A673 (cell line): ENCODE measurements around the gene OR51E1. TPM values are rescaled to one million over a fixed set of nuclear protein-coding genes. Genes with fewer than 3 reads are reported as not detected.

ENCODE experiments used
- BruUV-seq: library from RNA; stranded (reverse); fragments of 400-500 nt; replicated peaks from 2 replicates; lab custom pipeline; 2021; lab: Mats Ljungman, UMichigan
- CTCF ChIA-PET: fragments of 300-600 bp; sonication (Branson Sonifier 250); formaldehyde crosslinking; loops from one replicate; lab custom pipeline; 2022; ENCODE audit warnings: antibody characterized with exemption; lab: Charles Lee
- POLR2A ChIA-PET: fragments of 300-600 bp; sonication (Branson Sonifier 250); formaldehyde crosslinking; loops from one replicate; lab custom pipeline; 2022; ENCODE audit warnings: antibody characterized with exemption; ENCODE audit not compliant: low non-redundant PET; lab: Charles Lee
- DNase-seq: peaks from one replicate; pipeline ENCODE4 v3.0.0-alpha.2; 2015; ENCODE audit warnings: low spot score
- H3K27ac ChIP-seq: fragments of 200-600 bp; sonication (generic); 2 replicates; pipeline ENCODE4 v1.5.1; 2016; ENCODE audit warnings: mixed run types, low read depth, mild to moderate bottlenecking, mixed read lengths, antibody characterized with exemption, low read length; ENCODE audit not compliant: poor library complexity, severe bottlenecking
- H3K27me3 ChIP-seq: fragments of 200-600 bp; sonication (generic); replicated peaks from 2 replicates; pipeline ENCODE4 v1.6.1; 2017; ENCODE audit warnings: mixed run types, low read depth, mild to moderate bottlenecking, mixed read lengths, antibody characterized with exemption, low read length; ENCODE audit not compliant: insufficient read depth, poor library complexity
- H3K36me3 ChIP-seq: fragments of 200-600 bp; sonication (generic); 2 replicates; pipeline ENCODE4 v1.6.1; 2016; ENCODE audit warnings: mixed run types, mild to moderate bottlenecking, mixed read lengths, antibody characterized with exemption, low read length; ENCODE audit not compliant: insufficient read depth, poor library complexity, severe bottlenecking
- H3K4me1 ChIP-seq: fragments of 200-600 bp; sonication (generic); 2 replicates; pipeline ENCODE4 v1.6.1; 2017; ENCODE audit warnings: mixed run types, mild to moderate bottlenecking, mixed read lengths, antibody characterized with exemption, low read length; ENCODE audit not compliant: insufficient read depth, poor library complexity, severe bottlenecking
- H3K4me3 ChIP-seq: fragments of 200-600 bp; sonication (generic); 2 replicates; pipeline ENCODE4 v1.5.1; 2016; ENCODE audit warnings: low read depth, mixed run types, mild to moderate bottlenecking, mixed read lengths, low read length; ENCODE audit not compliant: poor library complexity, severe bottlenecking
- H3K9me3 ChIP-seq: fragments of 200-600 bp; sonication (generic); 2 replicates; pipeline ENCODE4 v1.6.1; 2016; ENCODE audit warnings: mixed run types, low read depth, mild to moderate bottlenecking, mixed read lengths, antibody characterized with exemption, low read length; ENCODE audit not compliant: poor library complexity, severe bottlenecking
- CTCF ChIP-seq: fragments of 300-800, 200-600 bp; sonication (generic); conservative IDR thresholded peaks from 2 replicates; pipeline ENCODE4 v1.5.1; 2017; ENCODE audit warnings: low read depth, mild to moderate bottlenecking, antibody characterized with exemption, low read length, moderate library complexity, mixed read lengths
- EZH2 ChIP-seq: fragments of 200-600 bp; sonication (generic); IDR thresholded peaks from 2 replicates; pipeline ENCODE4 v1.6.1; 2017; ENCODE audit warnings: borderline replicate concordance, low read depth, mild to moderate bottlenecking, mixed read lengths, antibody characterized with exemption, low read length; ENCODE audit not compliant: poor library complexity, severe bottlenecking
- intact Hi-C: fragments of 100-400 bp; cut with micrococcal nuclease; formaldehyde crosslinking; loops from one replicate; pipeline ENCODE4 v1.10.0; 2022; ENCODE audit not compliant: unreplicated experiment
- total RNA-seq: library from RNA; stranded (reverse); gene quantifications from 2 replicates; pipeline ENCODE4 v1.2.3, GENCODE V29; 2021

The OR51E1 gene
- total RNA-seq, 1 experiment from 2014 or later, result not detected

- POLR2A ChIA-PET, result no interaction called here
- Histone ChIP-seq H3K27me3 (no peaks in the 10 kb centered on the region), H3K36me3 (no peaks in the 10 kb centered on the region), H3K9me3 (no peaks in the 10 kb centered on the region), H3K4me1 (no peaks in the 10 kb centered on the region), H3K27ac (no peak overlapping the region), H3K4me3 (no peak overlapping the region)
- no TSS peak for BruUV-seq
- CTCF ChIA-PET, result no interaction called here
- no peak for DNase-seq
- intact Hi-C loops, result no loop called here
- TF ChIP-seq EZH2, result no peak
- TF ChIP-seq CTCF, result no peak
Measured at GRCh38 chr11:4695442-4695841, 51.7 kb downstream of the OR51E1 start.

GRCh38 chr11:4697585-4697984 is 53.8 kb downstream of the OR51E1 start, which contains the start of gene OR51E2:
OR51E2 (minus strand) TSS chr11:4697853; CDS start chr11:4682711, 15,142 bp downstream.
- H3K27ac ChIP-seq, result no peak within 1 kb of the TSS
- ChIA-PET POLR2A (no interaction called here), CTCF (no interaction called here)
- H3K9me3 ChIP-seq, result no peaks in the 10 kb centered on the region
- TF ChIP-seq EZH2 (no peak), CTCF (0 out of 2 replicates have a peak, but pooled peaks have one; percentile 10)
- BruUV-seq, result no TSS peak
- intact Hi-C loops, result no loop called here
- H3K4me3 ChIP-seq, result no peak within 1 kb of the TSS
- H3K4me1 ChIP-seq, result no peaks in the 10 kb centered on the region
- DNase-seq, result peak; percentile 20
- H3K36me3 ChIP-seq, result no peaks in the 10 kb centered on the region
- H3K27me3 ChIP-seq, result no peaks in the 10 kb centered on the region

GRCh38 chr11:4699697-4700435 is 56.1 kb downstream of the OR51E1 start:
- Histone ChIP-seq H3K9me3 (no peaks in the 10 kb centered on the region), H3K27ac (no peak overlapping the region), H3K36me3 (no peaks in the 10 kb centered on the region), H3K27me3 (no peaks in the 10 kb centered on the region), H3K4me1 (peaks cover 14% of the 10 kb centered on the region), H3K4me3 (no peak overlapping the region)
- intact Hi-C loops, result loop anchor here (2.0 kb wide), 1 partner anchor 19 kb away; no protein-coding TSS in a partner anchor
- no peak for DNase-seq
- BruUV-seq, result no TSS peak
- TF ChIP-seq EZH2 (no peak), CTCF (no peak)
- ChIA-PET CTCF (no interaction called here), POLR2A (no interaction called here)
